AG08396 (cell line): Measurements from ENCODE around the gene ANO9.

Experiments
- DNase-seq: peaks from one replicate; pipeline ENCODE4 v3.0.0; 2012; ENCODE audit warnings: low spot score, mixed read lengths

ANO9 gene

GRCh38 chr11:381501-382072, 60.2 kb downstream of the ANO9 start:
- DNase-seq: no peak

GRCh38 chr11:380996-381395, 60.8 kb downstream of the ANO9 start:
- no peak for DNase-seq

- no peak for DNase-seq
Observed at GRCh38 chr11:380491-380890, 61.3 kb downstream of the ANO9 start.

- no peak for DNase-seq
Observed at GRCh38 chr11:380095-380480, 61.7 kb downstream of the ANO9 start.

GRCh38 chr11:379205-380094, 62.4 kb downstream of the ANO9 start:
- DNase-seq: no peak

GRCh38 chr11:377883-378500, 63.8 kb downstream of the ANO9 start:
- DNase-seq: no peak

GRCh38 chr11:377174-377865, 64.5 kb downstream of the ANO9 start:
- no peak for DNase-seq

GRCh38 chr11:376531-377173, 65.2 kb downstream of the ANO9 start:
- no peak for DNase-seq

- no peak for DNase-seq
Observed at GRCh38 chr11:375065-376025, 66.5 kb downstream of the ANO9 start.

GRCh38 chr11:373716-374551, 67.9 kb downstream of the ANO9 start:
- DNase-seq: no peak

- no peak for DNase-seq
Observed at GRCh38 chr11:372809-373715, 68.7 kb downstream of the ANO9 start.

- DNase-seq: no peak
Observed at GRCh38 chr11:371716-372590, 69.9 kb downstream of the ANO9 start.

- no peak for DNase-seq
Observed at GRCh38 chr11:371051-371450, 70.8 kb downstream of the ANO9 start.

- no peak for DNase-seq
Observed at GRCh38 chr11:370070-370941, 71.5 kb downstream of the ANO9 start.

GRCh38 chr11:369336-370018, 72.3 kb downstream of the ANO9 start, which contains the start of gene B4GALNT4:
TSS of gene B4GALNT4 (plus strand) at chr11:369499. CDS start at chr11:369804, 305 bp downstream.
- DNase-seq: peak; percentile 89
